Activated T-helper 1 cell treated with Interleukin-2 at 50 U/mL for 16 hours (primary cell): ENCODE results near the gene HNRNPR.
A peak's percentile ranks its signal among the peaks of the same experiment; 100 is the strongest.

Experiments
- DNase-seq: peaks from one replicate; pipeline ENCODE4 v3.0.0-alpha.2; 2020; ENCODE audit warnings: low read depth

The HNRNPR gene

GRCh38 chr1:23368562-23369334, 24.7 kb upstream of the HNRNPR start:
- DNase-seq = peak; percentile 80

DNA sequence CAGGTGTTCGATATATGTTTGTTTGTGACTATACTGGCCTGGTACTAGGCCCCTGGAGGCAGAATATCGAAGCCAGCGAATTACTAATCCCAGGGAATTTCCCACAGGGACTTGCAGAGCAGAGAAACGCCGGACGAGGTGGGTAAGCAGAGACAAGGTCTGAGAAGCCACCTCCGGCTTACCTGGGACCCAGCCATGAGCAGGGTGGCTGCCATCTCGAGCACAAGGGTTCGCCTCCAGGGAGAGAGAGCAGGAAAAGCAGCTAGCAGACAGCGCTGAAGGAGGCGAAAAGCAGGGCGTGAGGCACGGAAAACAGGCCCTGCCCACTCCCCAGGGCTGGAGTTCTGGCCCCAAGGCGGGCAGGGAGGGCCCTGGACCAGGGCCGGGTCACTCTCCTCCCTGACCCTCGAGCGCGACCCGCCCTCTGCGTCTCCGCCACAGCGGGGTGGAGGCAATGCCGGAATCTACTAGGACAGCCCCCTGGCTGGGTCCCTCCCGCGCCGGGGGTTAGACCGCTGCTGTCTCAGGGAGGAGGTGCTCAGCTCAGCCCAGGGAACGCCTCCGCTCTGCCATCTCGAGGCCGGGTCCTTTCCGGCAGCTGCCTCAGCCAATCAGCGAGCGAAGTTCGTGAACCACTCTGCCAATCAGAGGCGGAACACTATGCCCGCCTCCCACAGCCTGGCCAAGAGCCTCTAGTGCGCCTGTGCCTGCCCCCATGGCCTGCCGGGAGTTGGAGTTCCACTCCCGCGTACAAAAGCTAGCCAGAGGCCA, 23.9 kb upstream of the HNRNPR start:
- peak; percentile 97 for DNase-seq

DNA sequence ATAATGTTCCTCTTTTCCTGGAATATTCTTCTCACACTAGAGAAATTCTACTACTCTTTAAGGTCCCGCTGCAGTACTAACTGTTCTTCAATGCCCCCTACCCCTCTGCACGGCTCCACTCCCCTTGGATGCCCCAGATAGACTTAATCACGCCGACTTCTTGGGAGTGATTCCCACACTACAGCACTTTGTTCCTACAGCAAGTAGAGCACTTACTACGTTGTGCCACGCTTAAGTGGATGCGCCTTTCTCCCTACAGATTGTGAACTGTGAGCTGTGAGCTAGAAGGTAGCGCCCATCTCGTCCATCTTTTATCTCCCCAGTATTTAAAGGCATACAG, 23.3 kb upstream of the HNRNPR start:
- no peak for DNase-seq

DNA sequence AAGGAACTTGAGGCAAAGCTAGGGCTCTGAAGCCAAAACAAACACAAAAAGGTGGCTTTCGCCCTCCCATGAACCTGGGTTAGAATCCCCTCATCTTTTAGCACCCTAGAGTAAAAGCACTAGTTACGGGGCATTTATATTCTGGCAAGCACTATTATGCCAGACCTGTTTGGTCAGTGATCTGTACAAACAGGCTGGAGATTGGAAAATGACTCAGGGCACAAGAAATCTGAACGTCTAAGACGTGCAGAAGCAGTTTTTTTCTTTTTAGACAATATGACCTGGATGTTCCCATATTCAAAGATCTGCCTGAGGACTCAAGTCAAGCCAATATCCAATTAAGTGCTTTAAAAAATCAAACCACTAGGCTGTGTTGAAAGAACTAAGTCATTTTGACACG, 22.5 kb upstream of the HNRNPR start:
- DNase-seq = no peak

DNA sequence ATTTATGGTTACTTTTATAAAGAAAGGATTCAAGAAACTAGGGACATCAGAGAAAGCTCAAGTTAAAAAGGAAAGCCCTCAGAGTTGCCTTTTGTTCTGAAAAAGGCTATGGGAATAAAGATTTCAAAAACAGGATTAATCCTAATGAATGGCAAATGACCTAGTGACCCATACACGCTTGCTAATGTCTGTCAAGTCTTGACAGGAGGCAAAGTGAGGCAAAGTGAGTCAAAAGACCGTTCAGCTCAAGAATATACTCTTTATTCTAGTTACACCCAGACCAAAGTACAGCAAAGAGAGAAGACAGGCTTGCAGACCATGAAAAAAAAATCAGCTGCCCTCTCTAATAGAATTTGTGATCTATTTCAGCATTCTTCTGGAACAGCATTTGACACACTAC, 22.1 kb upstream of the HNRNPR start:
- no peak for DNase-seq

DNA sequence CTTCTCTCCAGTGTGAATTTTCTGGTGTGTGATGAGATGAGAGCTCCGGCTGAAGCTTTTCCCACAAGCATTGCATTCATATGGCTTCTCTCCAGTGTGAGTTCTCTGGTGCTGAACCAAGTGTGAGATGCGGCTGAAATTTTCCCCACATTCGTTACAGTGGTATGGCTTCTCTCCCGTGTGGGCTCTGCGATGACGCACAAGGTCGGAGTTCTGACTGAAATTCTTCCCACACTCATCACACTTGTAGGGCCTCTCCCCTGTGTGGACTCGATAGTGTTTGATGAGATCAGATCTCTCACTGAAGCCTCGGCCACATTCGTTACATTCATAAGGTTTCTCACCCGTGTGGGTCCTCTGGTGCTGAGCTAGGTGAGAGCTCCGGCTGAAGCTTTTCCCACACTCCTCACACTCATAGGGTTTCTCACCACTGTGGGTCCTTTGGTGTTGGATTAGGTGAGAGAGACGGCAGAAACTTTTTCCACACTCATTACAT, 18.2 kb upstream of the HNRNPR start:
- DNase-seq = no peak

GRCh38 chr1:23358310-23358875, 14.3 kb upstream of the HNRNPR start:
- no peak for DNase-seq

DNA sequence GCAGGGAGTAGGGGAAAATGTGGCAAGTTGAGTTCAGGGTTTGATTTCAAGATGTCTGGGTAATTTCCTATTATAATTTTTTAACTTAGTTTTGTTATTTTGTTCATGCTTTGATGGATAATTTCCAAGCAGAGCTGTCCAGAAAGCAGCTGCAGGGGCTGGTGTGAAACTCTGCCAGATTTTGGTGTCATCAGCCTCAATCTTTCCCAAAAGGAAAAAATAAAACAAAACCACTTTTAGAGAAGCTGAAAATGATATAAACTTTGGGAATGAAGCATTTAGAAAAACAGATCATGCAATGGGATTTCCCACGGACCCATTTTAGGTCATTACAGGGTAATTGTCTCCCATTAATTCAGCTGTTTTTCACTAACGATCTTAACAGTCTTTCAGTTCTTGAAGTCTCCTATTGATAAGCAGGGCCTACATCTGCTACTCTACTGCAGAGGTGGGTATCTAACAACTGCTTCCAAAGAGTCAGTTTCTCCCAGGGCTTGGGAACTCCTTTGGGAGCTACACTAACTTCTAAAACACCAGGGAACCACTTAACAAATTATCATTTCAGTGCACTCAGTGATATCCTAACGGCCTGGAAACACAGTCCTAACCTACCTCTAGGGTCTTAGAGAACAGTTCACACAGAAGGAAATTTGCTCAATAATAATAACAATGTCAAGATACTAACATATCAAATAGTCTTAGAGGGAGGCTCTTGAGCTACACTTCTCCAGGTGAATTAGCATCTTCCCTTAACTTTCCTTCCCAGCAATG, 13.2 kb upstream of the HNRNPR start:
- DNase-seq = no peak

DNA sequence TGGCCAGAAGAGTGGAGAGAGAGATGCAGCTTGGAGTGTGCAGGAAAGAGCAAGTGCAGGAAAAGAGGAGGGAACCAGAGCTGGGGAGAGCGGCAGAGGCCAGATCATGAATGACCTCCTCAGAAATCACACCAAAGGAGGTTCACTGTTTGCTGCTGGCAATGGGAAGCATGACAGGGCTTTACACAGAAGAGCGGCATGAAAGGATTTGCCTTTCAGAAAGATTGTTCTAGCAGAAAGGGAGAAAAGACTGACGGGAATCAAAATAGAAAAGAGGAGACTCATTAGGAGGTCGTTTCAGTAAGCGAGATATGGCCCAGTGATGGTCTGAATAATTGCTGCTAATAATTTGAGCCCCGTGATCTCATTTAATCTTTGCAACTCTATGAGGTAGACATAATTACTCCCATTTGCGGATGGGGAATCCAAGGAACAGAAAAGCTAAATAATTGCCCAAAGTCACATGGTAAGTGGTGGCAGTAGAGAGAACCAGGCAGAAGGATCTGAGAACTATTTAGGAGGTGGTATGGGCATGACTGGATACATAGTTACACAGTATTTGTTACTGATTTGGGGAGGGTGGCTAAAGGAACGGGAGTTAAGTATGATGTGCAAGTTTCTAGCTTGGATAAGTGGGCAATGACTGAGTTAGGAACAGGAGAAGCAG, 12.5 kb upstream of the HNRNPR start:
- DNase-seq = no peak

DNA sequence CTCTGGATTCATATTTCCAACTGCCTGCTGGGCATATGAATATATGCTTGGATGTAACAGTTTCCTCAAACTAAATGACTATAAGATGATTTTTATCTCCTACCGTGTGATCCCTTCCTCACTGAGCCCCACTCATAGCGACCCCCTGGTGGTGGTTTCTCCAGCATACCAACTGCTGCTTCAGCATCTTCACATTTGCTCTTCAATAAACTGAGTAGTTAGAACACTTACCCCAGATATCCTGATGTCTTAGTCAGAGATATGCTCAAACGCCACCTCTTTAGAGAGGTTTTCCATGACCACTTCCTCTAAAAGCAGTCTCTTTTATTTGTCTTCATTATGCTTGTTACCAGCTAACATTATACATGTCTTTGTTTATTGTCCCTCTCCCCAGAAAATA, 10.2 kb upstream of the HNRNPR start:
- DNase-seq = no peak

DNA sequence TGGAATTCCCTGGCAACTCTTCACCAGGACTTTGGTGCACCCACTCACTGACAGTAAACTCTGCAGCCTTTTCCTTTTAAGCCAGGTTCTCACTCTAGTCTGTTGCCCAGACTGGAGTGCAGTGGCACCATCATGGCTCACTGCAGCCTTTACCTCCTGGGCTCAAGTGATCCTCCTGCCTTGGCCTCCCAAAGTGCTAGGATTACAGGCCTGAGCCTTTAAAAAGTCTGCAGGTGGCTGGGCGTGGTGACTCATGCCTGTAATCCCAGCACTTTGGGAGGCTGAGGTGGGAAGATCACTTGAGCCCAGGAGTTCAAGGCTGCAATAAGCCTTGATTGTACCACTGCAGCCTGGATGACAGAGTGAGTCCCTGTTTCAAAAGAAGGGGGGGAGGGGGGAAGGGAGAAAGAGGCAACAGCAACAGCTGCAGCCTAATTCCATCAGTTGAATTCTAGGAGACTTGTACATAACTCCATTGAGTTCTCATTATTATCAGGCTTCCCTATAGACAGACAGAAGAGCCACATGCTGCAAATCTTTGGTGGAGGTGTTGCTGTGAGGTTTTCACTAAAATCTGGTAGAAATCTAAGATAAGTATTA, 8.1 kb upstream of the HNRNPR start:
- no peak for DNase-seq

DNA sequence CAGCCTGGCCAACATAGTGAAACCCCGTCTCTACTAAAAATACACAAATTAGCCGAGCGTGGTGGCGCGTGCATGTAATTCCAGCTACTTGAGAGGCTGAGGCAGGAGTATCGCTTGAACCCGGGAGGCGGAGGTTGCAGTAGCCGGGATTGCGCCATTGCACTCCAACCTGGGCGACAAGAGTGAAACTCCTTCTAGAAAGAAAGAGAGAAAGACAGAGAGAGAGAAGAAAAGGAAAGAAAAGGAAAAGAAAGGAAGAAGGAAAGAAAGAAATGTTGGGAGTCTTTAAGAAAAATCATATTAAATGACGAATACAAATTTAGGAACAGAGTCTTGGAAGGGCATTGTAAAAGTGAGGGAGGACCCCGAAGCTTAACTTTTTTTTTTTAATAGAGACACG, 1.8 kb upstream of the HNRNPR start:
- DNase-seq = no peak

GRCh38 chr1:23344987-23345472, 946 bp upstream of the HNRNPR start:
- no peak for DNase-seq

DNA sequence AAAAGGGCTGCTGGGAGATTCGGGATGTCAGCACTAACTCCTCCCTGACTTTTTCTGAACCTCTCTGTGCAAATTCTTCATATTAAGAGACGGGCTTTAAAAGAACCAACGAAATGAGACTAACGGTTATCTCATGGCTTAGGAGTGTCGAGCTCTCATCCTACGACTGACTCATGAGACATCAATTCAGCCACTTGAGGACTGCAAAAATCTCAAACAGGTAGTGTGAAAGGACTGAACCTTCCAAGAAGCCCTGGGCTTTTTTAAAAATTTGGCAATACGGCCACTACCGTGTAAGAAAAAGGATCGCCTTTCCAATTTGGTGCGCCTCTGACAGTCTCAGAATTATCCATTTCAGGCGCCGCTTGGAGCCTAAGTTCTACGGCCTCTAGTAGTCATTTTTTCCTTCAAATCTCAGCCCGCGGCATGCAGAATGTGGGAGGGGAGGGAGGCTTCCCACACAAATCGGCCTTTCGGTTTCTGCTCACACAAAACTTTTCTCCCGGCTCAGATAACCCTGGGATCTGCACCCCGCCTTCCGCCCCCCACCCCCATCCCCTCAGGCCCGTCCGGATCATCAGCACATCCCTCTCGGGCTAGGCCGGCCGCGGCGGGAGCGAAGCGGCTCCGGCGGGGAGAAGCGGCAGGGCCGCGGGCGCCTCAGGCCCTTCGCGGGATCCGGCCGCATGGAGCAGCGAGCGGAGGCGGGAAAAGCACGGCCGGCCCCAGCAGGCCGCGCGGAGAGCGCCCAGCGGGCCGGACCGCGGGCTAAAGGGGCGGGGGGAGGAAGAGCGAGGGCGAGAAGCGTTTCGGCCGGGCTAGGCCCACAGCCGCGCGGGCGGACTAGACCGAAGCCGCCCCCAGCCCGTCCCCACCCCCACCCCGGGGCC, 618 bp downstream of the HNRNPR start:
- DNase-seq = peak; percentile 5

DNA sequence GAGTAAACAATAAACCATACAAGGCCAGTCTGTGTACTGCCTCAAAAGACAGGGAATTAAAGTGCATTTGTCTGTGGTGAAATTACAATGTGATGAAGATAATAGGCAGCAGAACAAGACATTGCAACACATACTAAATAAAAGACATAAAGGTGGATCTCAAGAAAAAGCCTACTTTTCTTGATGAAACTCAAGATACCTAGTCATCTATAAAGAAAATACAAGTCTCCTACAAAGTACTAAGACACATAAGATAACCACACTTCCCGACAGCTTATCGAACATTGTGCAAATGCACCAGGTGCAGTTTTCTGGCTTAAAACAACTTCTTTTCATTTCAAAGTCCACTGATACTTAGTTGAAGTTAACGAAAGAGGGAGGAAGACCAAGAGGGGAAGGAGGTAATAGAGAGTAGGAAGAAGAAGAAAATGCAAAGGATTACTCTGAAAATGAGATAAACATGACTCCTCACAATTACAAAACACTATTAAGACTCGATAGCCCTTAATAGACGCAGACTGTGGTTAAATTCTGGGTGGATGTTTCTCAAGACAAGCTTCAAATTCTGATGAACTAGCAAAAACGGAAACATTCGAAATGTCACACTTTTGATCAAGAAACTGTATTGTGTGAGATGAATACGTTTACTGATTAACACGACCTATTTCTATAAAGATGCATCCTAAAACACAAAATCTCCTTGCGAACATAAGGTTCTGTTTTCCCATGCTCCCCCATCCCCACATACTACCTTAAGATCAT, 2.0 kb downstream of the HNRNPR start:
- no peak for DNase-seq

- DNase-seq = no peak
Measured at GRCh38 chr1:23339632-23340031, 4.5 kb downstream of the HNRNPR start.

- no peak for DNase-seq
Measured at GRCh38 chr1:23337869-23338268, 6.2 kb downstream of the HNRNPR start.

GRCh38 chr1:23331713-23332112, 12.4 kb downstream of the HNRNPR start:
- no peak for DNase-seq

GRCh38 chr1:23330846-23331245, 13.2 kb downstream of the HNRNPR start:
- no peak for DNase-seq
